ENCODE results near the gene IL5.
A peak's percentile ranks its signal among the peaks of the same experiment; 100 is the strongest.
"Not testable (repeated sequence)": the region's sequence is repeated elsewhere in the genome, so short reads cannot be mapped to it uniquely, and the experiment has no call there.

The IL5 gene

GRCh38 chr5:132543472-132544201 is at the start of gene IL5:
Gene IL5 (minus strand): TSS chr5:132543522. CDS start chr5:132543478, 44 bp downstream.
- no peak for DNase-seq

DNA sequence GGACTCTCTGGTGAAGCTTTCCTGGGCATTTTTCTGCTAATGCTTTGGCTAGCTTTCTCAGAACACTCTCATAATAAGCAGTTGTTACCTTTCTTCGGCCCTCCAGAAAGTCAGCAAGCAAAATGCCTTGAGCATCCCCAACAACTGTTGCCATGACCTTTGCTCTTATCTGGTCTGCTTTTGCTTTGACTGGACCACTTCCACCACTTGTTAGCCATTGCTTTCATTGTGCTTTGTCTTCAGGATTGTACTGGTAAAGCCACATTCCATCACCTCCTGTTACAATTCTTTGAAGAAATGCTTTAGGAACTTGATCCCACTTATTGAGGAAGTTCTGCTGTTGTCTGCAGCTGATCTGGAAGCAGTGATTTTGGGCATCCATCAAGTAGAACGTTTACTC is 49.2 kb upstream of the IL5 start:
- DNase-seq: no peak

GRCh38 chr5:132591145-132591544 is 47.8 kb upstream of the IL5 start:
- DNase-seq: no peak

GRCh38 chr5:132589467-132589866 is 46.1 kb upstream of the IL5 start:
- no peak for DNase-seq

DNA sequence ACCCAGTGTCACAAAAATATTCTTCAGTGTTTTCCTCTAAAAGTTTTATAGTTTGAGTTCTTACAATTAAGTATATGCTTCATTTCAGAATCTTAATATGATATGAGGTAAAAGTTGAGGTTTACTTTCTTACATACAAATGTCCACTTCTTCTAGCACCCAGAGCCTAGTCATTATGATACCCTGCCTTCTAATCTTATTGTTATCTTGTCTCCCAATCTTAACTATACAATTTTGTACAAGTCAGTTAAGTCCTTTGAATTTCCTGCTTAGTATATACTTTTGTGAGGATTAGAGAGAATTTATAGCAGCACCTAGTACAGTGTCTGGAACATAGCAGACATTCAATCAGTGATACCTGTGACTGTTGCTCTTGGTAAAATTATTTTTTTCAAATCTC is 42.7 kb upstream of the IL5 start:
- no peak for DNase-seq

GRCh38 chr5:132584560-132584959 is 41.2 kb upstream of the IL5 start:
- DNase-seq: not testable (repeated sequence)

DNA sequence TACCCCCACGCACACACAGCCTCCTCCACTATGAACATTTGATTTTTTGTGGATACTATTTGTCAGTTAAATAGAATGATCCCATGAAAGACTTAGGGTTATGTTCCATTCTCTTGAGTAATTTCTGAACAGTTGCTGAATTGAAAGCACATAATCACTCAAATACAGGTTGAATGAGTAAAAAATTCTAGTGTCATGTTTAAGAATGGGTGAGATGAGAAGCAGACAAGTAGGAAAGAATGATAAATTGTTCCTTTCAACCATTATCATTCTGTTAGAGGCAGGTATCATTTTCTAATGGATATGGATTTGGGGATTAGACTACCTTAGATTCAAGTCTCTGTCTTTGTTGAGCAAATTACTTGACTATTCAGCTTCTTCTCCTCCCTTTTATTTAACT is 32.8 kb upstream of the IL5 start:
- no peak for DNase-seq

DNA sequence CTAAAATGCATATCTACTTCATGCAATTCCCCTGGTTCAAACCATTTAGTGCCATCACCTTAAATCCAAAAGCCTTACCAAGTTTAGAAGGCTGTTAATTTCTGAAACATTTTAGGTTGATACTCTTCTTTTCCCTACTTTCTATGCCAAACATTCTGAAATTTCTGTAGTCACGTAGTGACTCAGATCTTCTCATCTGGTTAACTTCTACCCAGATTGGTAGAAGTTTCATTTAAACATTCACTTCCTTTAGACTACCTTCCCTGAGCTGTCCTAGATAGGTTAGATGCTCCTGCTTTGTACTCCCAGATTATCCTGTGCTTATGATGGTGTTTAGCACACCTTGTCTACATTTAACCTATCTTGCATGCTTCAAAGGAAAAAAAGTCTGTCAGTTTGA is 23.3 kb upstream of the IL5 start:
- DNase-seq: no peak

GRCh38 chr5:132564555-132564954 is 21.2 kb upstream of the IL5 start:
- not testable (repeated sequence) for DNase-seq

DNA sequence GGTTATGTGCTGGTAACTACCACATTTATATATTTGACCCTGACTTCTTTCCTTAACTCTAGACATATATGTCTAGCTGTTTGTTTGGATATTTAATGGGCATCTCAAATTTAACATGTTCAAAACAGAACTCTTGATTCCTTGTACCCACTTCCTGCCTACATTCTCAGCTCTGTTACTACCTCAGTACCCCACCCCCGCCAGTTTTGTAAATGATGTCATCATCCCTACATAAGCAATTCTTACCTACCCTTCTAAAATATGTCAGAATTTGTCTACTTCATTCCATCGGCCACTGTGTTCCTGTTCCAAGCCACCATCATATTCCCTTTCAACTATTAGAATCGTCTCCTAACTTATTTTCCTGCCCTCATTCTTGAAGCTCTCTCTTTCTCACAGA is 18.3 kb upstream of the IL5 start:
- no peak for DNase-seq

DNA sequence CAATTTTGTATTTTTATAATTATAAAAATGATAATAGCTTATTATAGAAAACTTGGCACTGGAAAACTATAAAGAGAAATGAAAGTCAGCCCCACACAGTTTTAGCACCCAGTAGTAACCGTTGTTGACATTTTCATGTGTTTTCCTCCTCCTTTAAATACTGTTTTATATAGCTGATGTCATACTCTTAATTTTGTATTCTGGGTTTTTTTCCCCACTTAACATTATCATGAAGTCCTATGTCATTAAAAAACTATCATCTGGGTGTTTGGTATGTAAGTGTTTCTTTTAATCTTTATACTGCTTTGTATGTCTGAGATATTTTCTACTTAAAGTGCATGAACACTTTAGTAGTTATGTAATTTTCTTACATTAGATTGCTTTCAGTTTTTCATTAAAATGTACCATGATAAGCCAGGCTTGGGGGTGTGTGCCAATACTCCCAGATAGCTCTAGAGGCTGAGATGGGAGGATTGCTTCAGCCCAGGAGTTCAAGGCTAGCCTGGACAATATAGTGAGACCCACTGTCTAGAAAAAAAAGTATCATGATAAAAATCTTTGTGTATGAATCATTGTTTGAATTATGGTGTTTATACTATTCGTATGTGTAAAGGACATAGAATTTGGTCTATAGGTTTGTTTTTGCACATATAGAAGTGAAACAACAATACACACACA is 16.2 kb upstream of the IL5 start:
- DNase-seq: no peak

- DNase-seq: peak; percentile 11
Observed at GRCh38 chr5:132557478-132558172, 14.3 kb upstream of the IL5 start.

- DNase-seq: peak; percentile 91
Observed at GRCh38 chr5:132556763-132557477, 13.6 kb upstream of the IL5 start, which contains the start of gene RAD50. Gene RAD50 (plus strand): TSS chr5:132556977. CDS start chr5:132557325, 348 bp downstream.

DNA sequence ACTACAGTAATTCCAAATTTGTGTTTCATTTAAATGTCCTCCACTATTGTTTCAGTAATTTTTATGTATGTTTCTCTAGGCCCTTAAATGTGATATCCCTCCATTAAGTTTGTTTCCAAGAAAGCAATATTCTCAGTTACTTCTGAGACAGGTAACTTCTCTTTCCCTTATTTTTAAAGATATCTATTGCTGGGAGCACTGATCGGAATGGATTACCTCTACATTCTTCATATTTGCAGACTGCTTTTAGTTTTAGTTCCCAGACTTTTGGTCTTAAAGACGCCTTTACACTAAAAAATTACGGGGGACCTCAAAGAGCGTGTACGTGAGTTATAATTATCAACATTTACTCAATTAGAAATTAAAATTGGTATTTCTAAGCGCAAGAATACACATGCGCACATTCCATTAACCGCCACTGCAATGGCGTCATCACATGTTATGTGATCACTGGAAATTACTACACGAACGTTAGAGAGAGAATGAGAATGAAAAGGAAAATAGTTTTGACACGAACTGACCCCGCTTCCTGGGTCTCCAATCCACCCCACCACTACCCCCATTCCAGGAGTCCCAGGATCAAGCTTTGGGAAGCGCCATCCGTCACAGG is 12.9 kb upstream of the IL5 start:
- no peak for DNase-seq

DNA sequence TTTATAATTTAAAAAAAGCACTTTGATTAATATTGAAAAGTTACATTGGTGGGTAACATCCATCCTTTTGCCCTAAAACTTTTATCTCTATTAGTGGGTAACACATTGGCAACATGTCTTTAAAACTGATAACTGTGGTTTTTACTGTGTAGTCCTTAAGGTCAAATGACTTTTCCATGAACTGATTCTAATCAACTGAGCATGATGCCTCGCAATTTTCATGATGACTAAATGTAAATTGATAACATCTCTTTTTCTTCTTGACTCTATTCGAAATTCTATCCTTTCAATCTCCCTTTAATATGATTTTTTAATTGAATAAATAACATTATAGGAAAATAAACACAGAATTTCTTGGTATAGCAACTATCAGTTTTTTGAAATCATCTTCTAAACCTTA is 6.3 kb upstream of the IL5 start:
- DNase-seq: no peak

DNA sequence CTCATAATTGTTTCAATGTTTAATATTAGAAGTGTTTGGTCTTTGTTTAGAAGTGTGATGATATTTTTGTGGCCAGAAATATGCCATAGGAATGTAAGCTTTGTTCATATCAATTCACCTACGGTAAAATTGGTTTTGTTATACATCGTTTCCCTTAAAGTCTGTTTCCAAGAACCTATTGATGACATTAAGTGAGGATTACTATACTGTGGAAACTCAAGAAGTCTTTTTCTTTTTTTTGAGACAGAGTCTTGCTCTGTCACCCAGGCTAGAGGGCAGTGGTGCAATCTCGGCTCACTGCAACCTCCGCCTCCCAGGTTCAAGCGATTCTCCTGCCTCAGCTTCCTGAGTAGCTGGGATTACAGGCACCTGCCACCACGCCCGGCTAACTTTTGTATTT is 5.5 kb upstream of the IL5 start:
- not testable (repeated sequence) for DNase-seq

DNA sequence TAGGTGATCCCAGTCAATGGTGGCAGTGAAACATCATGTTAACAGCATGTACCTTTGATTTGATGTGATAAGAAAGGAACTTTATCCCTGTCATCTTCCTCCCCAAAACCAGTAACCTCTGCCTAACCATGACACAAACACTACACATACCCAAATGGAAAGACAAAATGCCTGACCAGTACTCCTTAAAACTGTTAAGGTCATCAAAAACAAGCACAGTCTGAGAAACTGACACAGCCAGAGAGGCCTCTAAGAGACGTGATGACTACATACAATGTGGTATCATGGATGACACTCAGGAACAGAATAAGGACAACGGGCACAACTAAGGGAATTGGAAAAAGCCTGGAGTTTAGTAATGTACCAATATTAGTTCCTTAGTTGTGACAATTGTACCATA is 3.9 kb upstream of the IL5 start:
- DNase-seq: no peak

DNA sequence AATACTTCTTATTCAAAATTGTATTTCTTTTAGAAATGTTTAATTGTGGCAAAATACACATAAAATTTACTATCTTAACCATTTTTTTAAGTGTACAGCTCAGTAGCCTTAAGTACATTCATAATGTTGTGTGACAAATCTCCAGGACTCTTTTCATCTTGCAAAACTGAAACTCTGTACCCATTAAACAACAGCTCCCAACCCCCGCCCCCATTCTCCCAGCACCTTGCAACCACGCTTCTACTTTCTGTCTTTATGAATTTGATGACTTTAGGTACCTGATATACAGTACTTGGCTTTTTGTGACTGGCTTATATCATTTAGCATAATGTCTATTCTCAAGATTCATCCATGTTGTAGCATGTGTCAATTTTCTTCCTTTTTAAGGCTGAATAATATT is 2.8 kb upstream of the IL5 start:
- DNase-seq: no peak

- DNase-seq: no peak
Observed at GRCh38 chr5:132540764-132541163, 2.6 kb downstream of the IL5 start.

DNA sequence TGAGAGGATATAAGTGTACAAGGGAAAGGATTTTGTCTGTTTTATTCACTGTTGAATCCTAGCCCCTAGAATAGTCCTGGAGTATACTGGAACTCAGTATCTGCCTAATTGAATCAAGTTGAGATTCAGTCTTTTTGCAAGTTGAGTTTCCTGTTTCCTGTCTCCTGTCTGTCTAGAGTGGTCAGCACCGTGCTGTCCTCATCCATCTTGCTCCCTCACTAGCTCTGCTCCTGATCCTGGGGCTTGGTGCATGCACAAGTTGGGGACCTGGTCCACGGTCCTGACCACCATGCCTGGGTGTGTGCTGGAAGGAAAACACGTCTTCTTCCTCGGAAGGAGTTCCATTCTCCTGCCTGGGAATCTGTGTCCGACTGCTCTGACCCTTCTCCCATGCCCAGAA is 3.2 kb downstream of the IL5 start:
- no peak for DNase-seq

DNA sequence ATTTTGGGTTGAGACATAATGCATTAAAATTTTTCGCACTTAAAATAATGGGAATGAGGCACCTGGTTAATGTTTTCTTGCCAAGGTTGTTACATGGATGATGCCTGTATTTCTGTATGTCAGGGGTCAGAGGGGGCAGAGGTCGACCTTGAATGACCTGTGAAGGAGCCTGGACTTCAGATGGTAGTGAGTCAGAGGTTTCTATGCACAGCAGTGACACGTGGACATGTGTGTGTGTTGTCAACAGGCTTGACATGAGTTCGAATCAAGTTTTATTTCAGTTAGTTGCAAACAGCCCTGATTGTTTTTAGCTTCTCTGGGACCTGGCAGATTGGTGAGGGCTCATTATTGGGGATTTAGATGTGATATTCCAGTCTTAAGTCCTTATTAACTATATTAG is 3.6 kb downstream of the IL5 start:
- DNase-seq: no peak

DNA sequence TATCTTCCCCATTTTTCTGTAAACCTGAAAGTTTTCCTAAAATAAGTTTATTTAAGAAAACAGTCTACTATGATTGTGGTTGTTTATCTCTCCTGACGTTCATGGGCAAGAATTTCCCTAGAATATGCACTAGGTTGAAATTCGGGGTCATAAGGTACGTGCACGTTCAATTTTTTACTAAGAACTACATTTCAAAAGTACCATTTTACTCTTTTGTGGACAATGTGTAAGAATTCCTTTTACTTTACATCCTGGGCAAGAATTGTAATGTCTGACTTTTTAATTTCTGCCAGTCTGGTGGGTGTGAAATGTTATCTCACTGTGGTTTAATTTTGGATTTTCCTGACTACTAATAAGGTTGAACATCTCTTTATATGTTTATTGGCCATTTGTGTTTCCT is 12.4 kb downstream of the IL5 start:
- no peak for DNase-seq
